HepG2 (cell line): Measurements from ENCODE around the gene AKAP6. TPM values are rescaled to one million over a fixed set of nuclear protein-coding genes. Genes with fewer than 3 reads are reported as not detected.

Experiments used
- ATAC-seq: fragments of 200-7000 bp; cut with Tn5 transposase; 3 replicates; pipeline ENCODE4 v1.9.1; 2020; ENCODE audit warnings: mild to moderate bottlenecking, moderate library complexity
- BruUV-seq: library from RNA; stranded (reverse); fragments of 400-500 nt; replicated peaks from 2 replicates; lab custom pipeline; 2021; lab: Mats Ljungman, UMichigan
- CTCF ChIA-PET: fragments of 300-600 bp; formaldehyde crosslinking; extraction: SDS; loops from one replicate; lab custom pipeline; 2021; ENCODE audit warnings: low total read pairs, inconsistent platforms, low intra/inter-chr PET ratio; lab: Yijun Ruan, JAX
- POLR2A ChIA-PET: fragments of 350-600 bp; sonication (Branson Sonifier 250); formaldehyde crosslinking; loops from one replicate; lab custom pipeline; 2020; ENCODE audit warnings: antibody characterized with exemption, inconsistent platforms; lab: Yijun Ruan, JAX
- DNase-seq: peaks from one replicate; pipeline ENCODE4 v3.0.0-alpha.2; 2015; ENCODE audit warnings: low spot score
- FAIRE-seq: peaks from 3 replicates; lab custom pipeline; 2011; peaks lifted over from hg19 to GRCh38; lab: Jason Lieb, UNC
- H2AFZ ChIP-seq: one replicate; pipeline ENCODE4 v1.6.1; 2011; ENCODE audit warnings: low read length, inconsistent platforms
- H3K27ac ChIP-seq: fragments of 300-600 bp; 3 replicates; pipeline ENCODE4 v1.8.0; 2011; ENCODE audit warnings: mixed run types, mild to moderate bottlenecking, mixed read lengths, low read length, inconsistent platforms; ENCODE audit not compliant: insufficient read depth; ENCODE audit errors: extremely low read length
- H3K27me3 ChIP-seq, 2 experiments: fragments of 200-600 bp in 1 of 2; 2 replicates in 1 of 2; 3 replicates in 1 of 2; pipeline versions ENCODE4 v1.6.0 to v1.8.0; 2011; ENCODE audit warnings: low read length in 2 of 2, mild to moderate bottlenecking in 2 of 2, moderate library complexity in 2 of 2, inconsistent platforms in 1 of 2; ENCODE audit not compliant: insufficient read depth in 2 of 2, control insufficient read depth in 1 of 2
- H3K36me3 ChIP-seq, 2 experiments: fragments of 200-600 bp in 1 of 2; replicated peaks in 1 of 2; 2 replicates in 1 of 2; 3 replicates in 1 of 2; pipeline versions ENCODE4 v1.5.1 to v1.8.0; 2011; ENCODE audit warnings: low read length in 2 of 2, inconsistent platforms in 1 of 2; ENCODE audit not compliant: insufficient read depth in 2 of 2, control insufficient read depth in 1 of 2
- H3K4me1 ChIP-seq: 2 replicates; pipeline ENCODE4 v1.5.1; 2012; ENCODE audit warnings: low read length, inconsistent platforms; ENCODE audit not compliant: insufficient read depth
- H3K4me2 ChIP-seq: 2 replicates; pipeline ENCODE4 v1.6.0; 2011; ENCODE audit warnings: low read depth, low read length, inconsistent platforms
- H3K4me3 ChIP-seq, 3 experiments: fragments of 200-600 bp in 1 of 3; sonication (generic), shearing (Covaris generic) in 1 of 3; replicated peaks in 1 of 3; 2 replicates each; pipeline ENCODE4 v1.5.1; 2011 to 2016; ENCODE audit warnings: low read length in 3 of 3, inconsistent platforms in 2 of 3, low read depth in 2 of 3, mild to moderate bottlenecking in 2 of 3, control low read depth in 1 of 3, mixed read lengths in 1 of 3; ENCODE audit not compliant: insufficient read depth in 1 of 3
- H3K79me2 ChIP-seq: one replicate; pipeline ENCODE4 v1.6.1; 2011; ENCODE audit warnings: low read length, inconsistent platforms; ENCODE audit not compliant: insufficient read depth
- H3K9ac ChIP-seq: 2 replicates; pipeline ENCODE4 v1.6.0; 2011; ENCODE audit warnings: mild to moderate bottlenecking, low read depth, low read length, inconsistent platforms; ENCODE audit not compliant: insufficient read depth
- H3K9me3 ChIP-seq: 2 replicates; pipeline ENCODE4 v1.5.1; 2012; ENCODE audit warnings: mild to moderate bottlenecking, low read length
- H4K20me1 ChIP-seq: 2 replicates; pipeline ENCODE4 v1.6.0; 2011; ENCODE audit warnings: inconsistent platforms, mild to moderate bottlenecking, low read length, moderate library complexity; ENCODE audit not compliant: insufficient read depth
- EED ChIP-seq: sonication (generic); formaldehyde crosslinking; IDR thresholded peaks from 2 replicates; pipeline ENCODE4 v1.5.0; 2020; ENCODE audit warnings: mild to moderate bottlenecking, missing genetic modification reagents
- HDAC6 ChIP-seq: fragments of 200-600 bp; sonication (generic); IDR thresholded peaks from 2 replicates; pipeline ENCODE4 v1.7.0; 2017; ENCODE audit warnings: mild to moderate bottlenecking, antibody characterized with exemption, low read length, low read depth
- HHEX ChIP-seq: IDR thresholded peaks from 2 replicates; pipeline ENCODE4 v1.6.1; 2016; ENCODE audit warnings: control low read depth
- SALL1 ChIP-seq: sonication (generic); formaldehyde crosslinking; IDR thresholded peaks from 2 replicates; pipeline ENCODE4 v1.8.0; 2022; ENCODE audit warnings: mild to moderate bottlenecking, missing genetic modification reagents
- ZNF235 ChIP-seq: sonication (generic); formaldehyde crosslinking; IDR thresholded peaks from 2 replicates; pipeline ENCODE4 v1.8.1; 2023; ENCODE audit warnings: mild to moderate bottlenecking, missing genetic modification reagents, borderline replicate concordance
- ZNF451 ChIP-seq: sonication (generic); formaldehyde crosslinking; IDR thresholded peaks from 2 replicates; pipeline ENCODE4 v1.5.0; 2020; ENCODE audit warnings: mild to moderate bottlenecking, missing genetic modification reagents
- ZNF761 ChIP-seq: sonication (generic); formaldehyde crosslinking; conservative IDR thresholded peaks from 2 replicates; pipeline ENCODE4 v1.4.0; 2020; ENCODE audit warnings: mild to moderate bottlenecking, missing genetic modification reagents
- ZNF816 ChIP-seq: sonication (generic); formaldehyde crosslinking; IDR thresholded peaks from 2 replicates; pipeline ENCODE4 v1.8.0; 2022; ENCODE audit warnings: missing genetic modification reagents, mild to moderate bottlenecking, borderline replicate concordance
- WGBS: methylation state at CpG from one replicate; pipeline ENCODE4 v1.1.6; 2017; ENCODE audit warnings: low lambda C conversion rate; 5-methylcytosine and 5-hydroxymethylcytosine counted together
- in situ Hi-C: cut with HindIII; loops from 2 replicates; pipeline ENCODE4 v1.10.0; 2017; ENCODE audit warnings: low pct_unique_long_range_greater_than_20kb; ENCODE audit not compliant: extremely low pct_ligation_motif_present
- intact Hi-C: fragments of 100-400 bp; cut with micrococcal nuclease; formaldehyde crosslinking; loops from one replicate; pipeline ENCODE4 v1.10.0; 2022; ENCODE audit not compliant: unreplicated experiment
- polyA plus RNA-seq, 8 experiments: library from polyadenylated mRNA; depleted of rRNA in 3 of 8; stranded (reverse) in 7 of 8; unstranded in 1 of 8; fragments of >200 nt; fragmentation: Illumina TruSeq in 4 of 8; extraction: Trizol in 4 of 8; gene quantifications; 2 replicates each; pipeline versions ENCODE4 v1.2.1 to v1.2.3, GENCODE V29; 2011 to 2016; ENCODE audit warnings: low read depth in 4 of 8, missing spikeins in 1 of 8, mixed read lengths in 1 of 8; ENCODE audit not compliant: insufficient read depth in 1 of 8
- total RNA-seq, 5 experiments: library from RNA; depleted of rRNA; stranded (reverse); fragments of >200 nt; fragmentation: Illumina TruSeq; extraction: Trizol; gene quantifications; 2 replicates each; pipeline ENCODE4 v1.2.3, GENCODE V29; 2016; ENCODE audit warnings: low read depth in 1 of 5
- TF ChIP-seq, protein P1 (sequence below): sonication (generic); formaldehyde crosslinking; IDR thresholded peaks from 2 replicates; pipeline ENCODE4 v1.4.0; 2020; ENCODE audit warnings: missing genetic modification reagents
- TF ChIP-seq, protein P2 (sequence below): sonication (generic); formaldehyde crosslinking; IDR thresholded peaks from 2 replicates; pipeline ENCODE4 v1.5.1; 2020; ENCODE audit warnings: missing genetic modification reagents, mild to moderate bottlenecking, borderline replicate concordance
- TF ChIP-seq, protein P3 (sequence below), 2 experiments: fragments of 450-650 bp in 1 of 2; sonication (generic) in 1 of 2; formaldehyde crosslinking in 1 of 2; IDR thresholded peaks; 2 replicates each; pipeline versions ENCODE4 v1.6.1 to v1.8.0; 2016 to 2022; ENCODE audit warnings: antibody characterized with exemption in 1 of 2, mild to moderate bottlenecking in 1 of 2, missing genetic modification reagents in 1 of 2
- TF ChIP-seq, protein P4 (sequence below): sonication (generic); formaldehyde crosslinking; IDR thresholded peaks from 2 replicates; pipeline ENCODE4 v1.4.0; 2020; ENCODE audit warnings: low read depth, mild to moderate bottlenecking, missing genetic modification reagents

Gene AKAP6
- total and polyA plus RNA-seq, 2 of the 13 experiments (the other 11 are each of a cell fraction or from before 2014, with no cell fraction given) = 1.4 TPM

DNA sequence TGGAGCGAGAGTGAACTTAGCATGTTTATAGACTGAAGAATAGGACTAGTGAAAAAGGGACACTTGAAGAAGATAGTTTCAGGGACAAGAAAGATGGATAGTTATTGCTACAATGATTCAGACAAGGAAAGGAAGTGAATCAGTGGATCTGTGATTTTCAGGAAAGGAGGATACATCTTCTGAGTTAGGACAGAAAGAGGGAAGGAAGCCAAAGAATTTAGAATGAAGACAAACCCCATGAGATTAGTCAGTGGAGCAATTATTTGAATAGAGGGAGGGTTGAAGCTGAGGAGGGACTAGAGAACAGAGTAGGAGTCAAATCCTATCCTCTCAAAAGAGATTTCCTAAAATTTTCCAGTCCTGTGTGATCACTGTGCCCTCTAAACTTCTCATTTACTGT lies 282.7 kb downstream of the AKAP6 start:
- intact Hi-C loops = no loop called here
- Histone ChIP-seq H2AFZ (no peak overlapping the region), H3K9me3 (no peaks in the 10 kb centered on the region), H3K79me2 (no peaks in the 10 kb centered on the region), H3K36me3 (no peaks in the 10 kb centered on the region), H3K4me1 (no peaks in the 10 kb centered on the region), H4K20me1 (no peaks in the 10 kb centered on the region), H3K9ac (no peak overlapping the region), H3K27me3 (no peaks in the 10 kb centered on the region), H3K4me3 (no peak overlapping the region), H3K27ac (no peak overlapping the region), H3K4me2 (no peak overlapping the region)
- DNase-seq (no peak), FAIRE-seq (no peak), ATAC-seq (no peak)
- 1% methylated on average over 1 of the region's 1 CpG for WGBS
- CTCF ChIA-PET = no interaction called here
- in situ Hi-C loops = no loop called here
- BruUV-seq = no TSS peak
- POLR2A ChIA-PET = no interaction called here
- TF ChIP-seq, protein P1, sequence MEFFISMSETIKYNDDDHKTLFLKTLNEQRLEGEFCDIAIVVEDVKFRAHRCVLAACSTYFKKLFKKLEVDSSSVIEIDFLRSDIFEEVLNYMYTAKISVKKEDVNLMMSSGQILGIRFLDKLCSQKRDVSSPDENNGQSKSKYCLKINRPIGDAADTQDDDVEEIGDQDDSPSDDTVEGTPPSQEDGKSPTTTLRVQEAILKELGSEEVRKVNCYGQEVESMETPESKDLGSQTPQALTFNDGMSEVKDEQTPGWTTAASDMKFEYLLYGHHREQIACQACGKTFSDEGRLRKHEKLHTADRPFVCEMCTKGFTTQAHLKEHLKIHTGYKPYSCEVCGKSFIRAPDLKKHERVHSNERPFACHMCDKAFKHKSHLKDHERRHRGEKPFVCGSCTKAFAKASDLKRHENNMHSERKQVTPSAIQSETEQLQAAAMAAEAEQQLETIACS (CRISPR knock-in tag) = no peak
- TF ChIP-seq, protein P2, sequence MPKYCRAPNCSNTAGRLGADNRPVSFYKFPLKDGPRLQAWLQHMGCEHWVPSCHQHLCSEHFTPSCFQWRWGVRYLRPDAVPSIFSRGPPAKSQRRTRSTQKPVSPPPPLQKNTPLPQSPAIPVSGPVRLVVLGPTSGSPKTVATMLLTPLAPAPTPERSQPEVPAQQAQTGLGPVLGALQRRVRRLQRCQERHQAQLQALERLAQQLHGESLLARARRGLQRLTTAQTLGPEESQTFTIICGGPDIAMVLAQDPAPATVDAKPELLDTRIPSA (CRISPR knock-in tag) = no peak
- TF ChIP-seq SALL1 (CRISPR knock-in tag) = no peak
- no peak for TF ChIP-seq ZNF235 (CRISPR knock-in tag)
- no peak for TF ChIP-seq EED (CRISPR knock-in tag)
- no peak for TF ChIP-seq HHEX (CRISPR knock-in tag)
- TF ChIP-seq HDAC6 = no peak
- TF ChIP-seq, protein P3, sequence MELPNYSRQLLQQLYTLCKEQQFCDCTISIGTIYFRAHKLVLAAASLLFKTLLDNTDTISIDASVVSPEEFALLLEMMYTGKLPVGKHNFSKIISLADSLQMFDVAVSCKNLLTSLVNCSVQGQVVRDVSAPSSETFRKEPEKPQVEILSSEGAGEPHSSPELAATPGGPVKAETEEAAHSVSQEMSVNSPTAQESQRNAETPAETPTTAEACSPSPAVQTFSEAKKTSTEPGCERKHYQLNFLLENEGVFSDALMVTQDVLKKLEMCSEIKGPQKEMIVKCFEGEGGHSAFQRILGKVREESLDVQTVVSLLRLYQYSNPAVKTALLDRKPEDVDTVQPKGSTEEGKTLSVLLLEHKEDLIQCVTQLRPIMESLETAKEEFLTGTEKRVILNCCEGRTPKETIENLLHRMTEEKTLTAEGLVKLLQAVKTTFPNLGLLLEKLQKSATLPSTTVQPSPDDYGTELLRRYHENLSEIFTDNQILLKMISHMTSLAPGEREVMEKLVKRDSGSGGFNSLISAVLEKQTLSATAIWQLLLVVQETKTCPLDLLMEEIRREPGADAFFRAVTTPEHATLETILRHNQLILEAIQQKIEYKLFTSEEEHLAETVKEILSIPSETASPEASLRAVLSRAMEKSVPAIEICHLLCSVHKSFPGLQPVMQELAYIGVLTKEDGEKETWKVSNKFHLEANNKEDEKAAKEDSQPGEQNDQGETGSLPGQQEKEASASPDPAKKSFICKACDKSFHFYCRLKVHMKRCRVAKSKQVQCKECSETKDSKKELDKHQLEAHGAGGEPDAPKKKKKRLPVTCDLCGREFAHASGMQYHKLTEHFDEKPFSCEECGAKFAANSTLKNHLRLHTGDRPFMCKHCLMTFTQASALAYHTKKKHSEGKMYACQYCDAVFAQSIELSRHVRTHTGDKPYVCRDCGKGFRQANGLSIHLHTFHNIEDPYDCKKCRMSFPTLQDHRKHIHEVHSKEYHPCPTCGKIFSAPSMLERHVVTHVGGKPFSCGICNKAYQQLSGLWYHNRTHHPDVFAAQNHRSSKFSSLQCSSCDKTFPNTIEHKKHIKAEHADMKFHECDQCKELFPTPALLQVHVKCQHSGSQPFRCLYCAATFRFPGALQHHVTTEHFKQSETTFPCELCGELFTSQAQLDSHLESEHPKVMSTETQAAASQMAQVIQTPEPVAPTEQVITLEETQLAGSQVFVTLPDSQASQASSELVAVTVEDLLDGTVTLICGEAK (IDR thresholded peaks at IDR 0.05) = no peak
- TF ChIP-seq, protein P3 (CRISPR knock-in tag; IDR thresholded peaks at IDR 0.05) = no peak
- TF ChIP-seq, protein P4, sequence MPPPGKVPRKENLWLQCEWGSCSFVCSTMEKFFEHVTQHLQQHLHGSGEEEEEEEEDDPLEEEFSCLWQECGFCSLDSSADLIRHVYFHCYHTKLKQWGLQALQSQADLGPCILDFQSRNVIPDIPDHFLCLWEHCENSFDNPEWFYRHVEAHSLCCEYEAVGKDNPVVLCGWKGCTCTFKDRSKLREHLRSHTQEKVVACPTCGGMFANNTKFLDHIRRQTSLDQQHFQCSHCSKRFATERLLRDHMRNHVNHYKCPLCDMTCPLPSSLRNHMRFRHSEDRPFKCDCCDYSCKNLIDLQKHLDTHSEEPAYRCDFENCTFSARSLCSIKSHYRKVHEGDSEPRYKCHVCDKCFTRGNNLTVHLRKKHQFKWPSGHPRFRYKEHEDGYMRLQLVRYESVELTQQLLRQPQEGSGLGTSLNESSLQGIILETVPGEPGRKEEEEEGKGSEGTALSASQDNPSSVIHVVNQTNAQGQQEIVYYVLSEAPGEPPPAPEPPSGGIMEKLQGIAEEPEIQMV = no peak
- no peak for TF ChIP-seq ZNF451 (CRISPR knock-in tag)
- no peak for TF ChIP-seq ZNF816 (CRISPR knock-in tag)
- no peak for TF ChIP-seq ZNF761 (CRISPR knock-in tag)
